GM18511 (cell line): ENCODE data around the gene NAPEPLD.
A peak's percentile ranks its signal among the peaks of the same experiment; 100 is the strongest.
"Not testable (repeated sequence)": the region's sequence is repeated elsewhere in the genome, so short reads cannot be mapped to it uniquely, and the experiment has no call there.

Source experiments
- ATAC-seq: cut with Tn5 transposase; IDR thresholded peaks from one replicate; pipeline ENCODE4 v1.9.1; 2021; ENCODE audit warnings: mild to moderate bottlenecking, moderate library complexity; ENCODE audit not compliant: unreplicated experiment

Gene NAPEPLD

GRCh38 chr7:103114576-103115008, 34.3 kb downstream of the NAPEPLD start:
- no peak for ATAC-seq

- ATAC-seq, result no peak
Measured at GRCh38 chr7:103113164-103113563, 35.7 kb downstream of the NAPEPLD start.

DNA sequence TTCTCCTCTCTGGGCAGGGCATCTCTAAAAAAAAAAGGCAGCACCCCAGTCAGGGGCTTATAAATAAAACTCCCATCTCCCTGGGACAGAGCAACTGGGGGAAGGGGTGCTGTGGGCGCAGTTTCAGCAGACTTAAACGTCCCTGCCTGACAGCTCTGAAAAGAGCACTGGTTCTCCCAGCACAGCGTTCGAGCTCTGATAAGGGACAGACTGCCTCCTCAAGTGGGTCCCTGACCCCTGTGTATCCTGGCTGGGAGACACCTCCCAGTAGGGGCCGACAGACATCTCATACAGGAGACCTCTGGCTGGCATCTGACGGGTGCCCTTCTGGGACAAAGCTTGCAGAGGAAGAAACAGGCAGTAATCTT, 42.2 kb downstream of the NAPEPLD start:
- not testable (repeated sequence) for ATAC-seq

- ATAC-seq, result no peak
Measured at GRCh38 chr7:103106005-103106702, 42.7 kb downstream of the NAPEPLD start.

- ATAC-seq, result no peak
Measured at GRCh38 chr7:103101543-103101942, 47.4 kb downstream of the NAPEPLD start.

- ATAC-seq, result no peak
Measured at GRCh38 chr7:103100348-103100747, 48.6 kb downstream of the NAPEPLD start.

DNA sequence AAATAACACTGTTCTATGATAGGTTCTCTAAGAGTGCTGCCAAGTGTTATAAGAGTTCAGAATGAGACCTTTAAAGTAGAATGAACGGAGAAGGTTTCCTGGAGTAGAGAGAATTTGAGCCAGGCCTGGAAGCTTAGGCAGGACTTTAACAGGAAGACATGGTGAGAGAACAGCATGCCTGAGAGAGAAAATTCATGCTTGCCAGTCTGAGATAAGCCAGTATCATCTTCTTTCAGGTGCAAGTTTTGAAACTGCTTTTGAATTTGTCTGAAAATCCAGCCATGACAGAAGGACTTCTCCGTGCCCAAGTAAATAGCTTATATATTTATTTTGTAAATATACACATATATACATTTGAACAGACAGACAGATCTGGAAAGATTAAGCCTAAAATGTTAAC, 51.9 kb downstream of the NAPEPLD start:
- no peak for ATAC-seq

DNA sequence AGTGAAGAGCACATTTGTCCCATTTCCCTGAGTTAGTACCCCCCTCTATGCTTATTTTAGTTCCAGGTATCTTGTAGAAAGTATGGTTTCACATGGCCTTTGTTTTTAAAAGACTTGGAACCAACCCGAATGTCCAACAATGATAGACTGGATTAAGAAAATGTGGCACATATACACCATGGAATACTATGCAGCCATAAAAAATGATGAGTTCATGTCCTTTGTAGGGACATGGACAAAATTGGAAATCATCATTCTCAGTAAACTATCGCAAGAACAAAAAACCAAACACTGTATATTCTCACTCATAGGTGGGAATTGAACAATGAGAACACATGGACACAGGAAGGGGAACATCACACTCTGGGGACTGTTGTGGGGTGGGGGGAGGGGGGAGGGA, 53.3 kb downstream of the NAPEPLD start:
- not testable (repeated sequence) for ATAC-seq

GRCh38 chr7:103094102-103094501, 54.8 kb downstream of the NAPEPLD start:
- ATAC-seq, result no peak

DNA sequence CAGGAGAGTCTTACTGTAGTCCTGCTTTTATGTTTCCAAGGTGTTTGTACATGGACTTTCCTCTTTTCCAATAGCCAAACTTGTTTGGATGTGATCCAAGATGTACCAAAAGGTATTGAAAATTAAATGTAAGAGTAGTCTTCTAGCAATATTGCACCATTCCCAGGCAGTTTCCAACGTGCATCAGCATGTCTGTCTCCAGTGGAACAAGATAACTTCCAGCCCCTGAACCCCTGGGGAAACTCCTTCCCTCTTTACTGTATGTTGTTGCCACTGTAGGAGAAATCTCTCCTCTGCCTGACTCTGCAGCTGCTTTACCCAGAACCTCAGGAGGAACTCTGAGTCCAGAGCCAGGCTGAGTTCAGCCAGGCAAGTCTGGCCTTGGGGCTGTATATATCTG, 55.5 kb downstream of the NAPEPLD start:
- ATAC-seq, result no peak

DNA sequence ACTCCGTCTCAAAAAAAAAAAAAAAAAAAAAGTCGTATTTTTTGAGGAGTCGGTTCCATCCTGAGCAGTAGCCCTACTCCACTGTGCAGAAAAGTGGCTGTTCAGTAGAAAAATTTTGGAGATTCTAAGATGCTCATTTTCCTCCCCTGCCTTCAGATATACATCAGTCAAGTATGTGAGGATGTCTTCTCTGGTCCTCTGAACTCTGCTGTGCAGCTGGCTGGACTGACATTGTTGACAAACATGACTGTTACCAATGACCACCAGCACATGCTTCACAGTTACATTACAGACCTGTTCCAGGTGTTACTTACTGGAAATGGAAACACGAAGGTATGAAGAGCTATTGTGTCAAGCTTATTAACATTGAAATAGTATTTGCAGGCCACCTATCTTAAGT, 56.6 kb downstream of the NAPEPLD start:
- not testable (repeated sequence) for ATAC-seq

GRCh38 chr7:103083210-103083609, 65.7 kb downstream of the NAPEPLD start:
- ATAC-seq, result no peak

- no peak for ATAC-seq
Measured at GRCh38 chr7:103082497-103082896, 66.4 kb downstream of the NAPEPLD start.

GRCh38 chr7:103080923-103081322, 68.0 kb downstream of the NAPEPLD start:
- ATAC-seq, result no peak

DNA sequence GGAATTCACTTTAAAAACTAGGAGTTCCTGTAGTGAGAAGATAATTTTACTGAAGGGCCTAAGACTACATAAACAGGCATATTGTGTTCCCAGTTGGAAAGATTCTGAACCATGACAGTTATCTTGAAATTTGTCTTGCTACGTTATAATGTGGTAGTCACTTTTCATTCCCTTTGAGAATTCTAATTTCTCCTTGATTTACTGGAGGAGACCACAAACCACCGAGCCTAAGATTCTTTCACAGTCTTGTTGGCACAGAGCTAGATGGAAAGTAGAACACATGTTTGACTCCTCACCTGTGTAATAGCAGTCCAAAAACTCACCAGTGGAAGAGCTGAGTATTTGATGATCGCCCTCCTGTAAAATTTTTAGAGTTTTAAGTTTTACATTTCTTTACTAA, 69.1 kb downstream of the NAPEPLD start:
- ATAC-seq, result no peak

GRCh38 chr7:103078226-103078625, 70.7 kb downstream of the NAPEPLD start:
- not testable (repeated sequence) for ATAC-seq

GRCh38 chr7:103077318-103077717, 71.6 kb downstream of the NAPEPLD start:
- ATAC-seq, result no peak

GRCh38 chr7:103076764-103077163, 72.1 kb downstream of the NAPEPLD start:
- no peak for ATAC-seq

GRCh38 chr7:103075337-103075918, 73.5 kb downstream of the NAPEPLD start:
- peak; percentile 57 for ATAC-seq

- ATAC-seq, result peak; percentile 92
Measured at GRCh38 chr7:103074519-103075336, 74.2 kb downstream of the NAPEPLD start, which contains the start of the genes ARMC10 and FBXL13. TSS of gene ARMC10 (plus strand) at chr7:103075140. CDS start at chr7:103075273, 133 bp downstream. TSS of gene FBXL13 (minus strand) at chr7:103074796.

DNA sequence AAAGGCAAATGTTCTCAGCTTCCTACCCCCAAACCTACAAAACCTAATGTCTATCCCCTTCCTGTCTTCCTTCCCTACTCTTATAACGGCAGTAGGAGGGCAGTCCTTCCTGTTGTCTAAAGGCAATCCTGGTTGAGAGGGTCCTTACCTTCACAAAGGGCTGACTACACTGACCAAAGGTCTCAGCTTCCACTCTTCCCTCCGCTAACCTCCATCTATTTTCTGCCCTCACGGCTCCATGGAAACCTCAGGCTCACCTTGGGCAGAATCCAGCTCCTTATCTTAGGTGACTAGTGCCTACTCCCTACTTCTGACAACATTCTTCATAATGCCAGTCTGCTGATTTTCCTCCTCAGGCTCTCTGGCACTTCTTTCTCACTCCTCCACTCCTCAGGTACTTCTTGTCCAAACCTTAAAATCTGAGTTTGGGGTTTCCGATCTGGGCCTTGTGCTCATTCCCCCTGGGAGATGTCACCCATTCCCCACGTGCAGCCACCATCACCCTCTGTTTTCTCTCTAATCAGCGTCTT, 74.8 kb downstream of the NAPEPLD start:
- no peak for ATAC-seq
